HEK293 (cell line): Measurements from ENCODE around the gene ARHGAP42.

Source experiments
- CTCF ChIA-PET: fragments of 350-600 bp; formaldehyde crosslinking; extraction: SDS; loops from one replicate; lab custom pipeline; 2021; ENCODE audit warnings: antibody characterized with exemption; lab: Yijun Ruan, JAX
- POLR2A ChIA-PET: fragments of 300-600 bp; formaldehyde crosslinking; extraction: SDS; loops from one replicate; lab custom pipeline; 2020; ENCODE audit warnings: antibody characterized with exemption, inconsistent platforms; lab: Yijun Ruan, JAX
- H3K27ac ChIP-seq: fragments of 200-500 bp; sonication (Bioruptor generic); 2 replicates; pipeline ENCODE4 v1.5.1; 2014; ENCODE audit warnings: low read depth, low read length, control low read depth, inconsistent platforms; ENCODE audit errors: extremely low read depth
- H3K36me3 ChIP-seq, 2 experiments: fragments of 200-500 bp in 1 of 2; sonication (Bioruptor generic) in 1 of 2; 1 replicate in 1 of 2; 2 replicates in 1 of 2; pipeline ENCODE4 v1.5.1; 2014 to 2017; ENCODE audit warnings: inconsistent platforms in 2 of 2, low read length in 2 of 2; ENCODE audit not compliant: control insufficient read depth in 2 of 2, insufficient read depth in 1 of 2
- H3K4me1 ChIP-seq: fragments of 200-500 bp; sonication (Bioruptor generic); 2 replicates; pipeline ENCODE4 v1.5.1; 2014; ENCODE audit warnings: mild to moderate bottlenecking, low read length, inconsistent platforms; ENCODE audit not compliant: control insufficient read depth, insufficient read depth
- H3K4me3 ChIP-seq: 2 replicates; pipeline ENCODE4 v1.5.1; 2011; ENCODE audit warnings: low read depth, mild to moderate bottlenecking, control low read depth, low read length, moderate library complexity
- H3K9me3 ChIP-seq: fragments of 200-500 bp; sonication (Bioruptor generic); 2 replicates; pipeline ENCODE4 v1.5.1; 2014; ENCODE audit warnings: low read depth, low read length, inconsistent platforms; ENCODE audit not compliant: control insufficient read depth, insufficient read depth
- BCL11B ChIP-seq: fragments of 450-650 bp; formaldehyde crosslinking; IDR thresholded peaks from 2 replicates; pipeline ENCODE4 v1.5.1; 2016; ENCODE audit warnings: low read depth, missing biosample characterization, missing genetic modification characterization
- CTCF ChIP-seq: fragments of 450-650 bp; formaldehyde crosslinking; IDR thresholded peaks from 2 replicates; pipeline ENCODE4 v1.5.1; 2016; ENCODE audit warnings: missing biosample characterization, missing genetic modification characterization
- GLI2 ChIP-seq: fragments of 450-650 bp; formaldehyde crosslinking; IDR thresholded peaks from 2 replicates; pipeline ENCODE4; 2017; ENCODE audit warnings: missing biosample characterization, missing genetic modification characterization, low read depth, borderline replicate concordance
- INSM2 ChIP-seq: fragments of 450-650 bp; formaldehyde crosslinking; IDR thresholded peaks from 2 replicates; pipeline ENCODE4 v1.5.1; 2016; ENCODE audit warnings: missing biosample characterization, missing genetic modification characterization
- OVOL3 ChIP-seq: fragments of 450-650 bp; formaldehyde crosslinking; IDR thresholded peaks from 2 replicates; pipeline ENCODE4 v1.5.1; 2016; ENCODE audit warnings: missing biosample characterization, missing genetic modification characterization
- PATZ1 ChIP-seq: fragments of 450-650 bp; formaldehyde crosslinking; IDR thresholded peaks from 2 replicates; pipeline ENCODE4 v1.5.1; 2016; ENCODE audit warnings: missing biosample characterization, missing genetic modification characterization
- RBAK ChIP-seq: fragments of 450-650 bp; formaldehyde crosslinking; IDR thresholded peaks from 2 replicates; pipeline ENCODE4 v1.5.1; 2016; ENCODE audit warnings: missing biosample characterization, missing genetic modification characterization
- REPIN1 ChIP-seq: fragments of 450-650 bp; formaldehyde crosslinking; IDR thresholded peaks from 2 replicates; pipeline ENCODE4 v1.5.1; 2017; ENCODE audit warnings: missing biosample characterization, missing genetic modification characterization, low read depth
- ZBTB11 ChIP-seq: fragments of 450-650 bp; formaldehyde crosslinking; conservative IDR thresholded peaks from 2 replicates; pipeline ENCODE4 v1.5.1; 2016; ENCODE audit warnings: low read depth, missing biosample characterization, missing genetic modification characterization
- ZBTB6 ChIP-seq: fragments of 450-650 bp; formaldehyde crosslinking; IDR thresholded peaks from 2 replicates; pipeline ENCODE4 v1.5.1; 2017; ENCODE audit warnings: missing biosample characterization, missing genetic modification characterization
- ZNF140 ChIP-seq: fragments of 450-650 bp; formaldehyde crosslinking; IDR thresholded peaks from 2 replicates; pipeline ENCODE4 v1.5.1; 2016; ENCODE audit warnings: missing biosample characterization, missing genetic modification characterization
- ZNF175 ChIP-seq: fragments of 450-650 bp; formaldehyde crosslinking; IDR thresholded peaks from 2 replicates; pipeline ENCODE4 v1.5.1; 2016; ENCODE audit warnings: missing biosample characterization, missing genetic modification characterization
- ZNF433 ChIP-seq: fragments of 450-650 bp; formaldehyde crosslinking; IDR thresholded peaks from 2 replicates; pipeline ENCODE4 v1.5.1; 2016; ENCODE audit warnings: missing biosample characterization, missing genetic modification characterization, low read depth
- ZNF513 ChIP-seq: fragments of 450-650 bp; IDR thresholded peaks from 2 replicates; pipeline ENCODE4 v1.5.1; 2018; ENCODE audit warnings: missing biosample characterization, missing genetic modification characterization
- ZNF514 ChIP-seq: fragments of 450-650 bp; formaldehyde crosslinking; IDR thresholded peaks from 2 replicates; pipeline ENCODE4 v1.5.1; 2016; ENCODE audit warnings: missing biosample characterization, missing genetic modification characterization
- ZNF548 ChIP-seq: fragments of 450-650 bp; formaldehyde crosslinking; IDR thresholded peaks from 2 replicates; pipeline ENCODE4 v1.5.1; 2016; ENCODE audit warnings: missing biosample characterization, missing genetic modification characterization
- ZNF549 ChIP-seq: fragments of 450-650 bp; IDR thresholded peaks from 2 replicates; pipeline ENCODE4 v1.5.1; 2018; ENCODE audit warnings: missing biosample characterization, missing genetic modification characterization, mild to moderate bottlenecking, inconsistent platforms, moderate library complexity
- ZNF585B ChIP-seq: fragments of 450-650 bp; formaldehyde crosslinking; IDR thresholded peaks from 2 replicates; pipeline ENCODE4 v1.5.1; 2016; ENCODE audit warnings: missing biosample characterization, missing genetic modification characterization
- ZNF596 ChIP-seq: fragments of 450-650 bp; IDR thresholded peaks from 2 replicates; pipeline ENCODE4 v1.5.0; 2018; ENCODE audit warnings: missing biosample characterization, mild to moderate bottlenecking, missing genetic modification characterization, moderate library complexity
- ZNF654 ChIP-seq: fragments of 450-650 bp; formaldehyde crosslinking; IDR thresholded peaks from 2 replicates; pipeline ENCODE4 v1.5.1; 2016; ENCODE audit warnings: low read depth, missing biosample characterization, missing genetic modification characterization
- ZNF837 ChIP-seq: fragments of 450-650 bp; formaldehyde crosslinking; IDR thresholded peaks from 2 replicates; pipeline ENCODE4 v1.5.1; 2016; ENCODE audit warnings: missing biosample characterization, missing genetic modification characterization
- ZXDB ChIP-seq: fragments of 450-650 bp; formaldehyde crosslinking; IDR thresholded peaks from 2 replicates; pipeline ENCODE4 v1.5.1; 2016; ENCODE audit warnings: missing biosample characterization, missing genetic modification characterization

Gene ARHGAP42

GRCh38 chr11:101003468-101003867, 316.4 kb downstream of the ARHGAP42 start (continued):
- TF ChIP-seq ZNF837 (tag by site-specific recombination): no peak

- POLR2A ChIA-PET: no interaction called here
- Histone ChIP-seq H3K27ac (no peak overlapping the region), H3K9me3 (no peaks in the 10 kb centered on the region), H3K4me1 (no peaks in the 10 kb centered on the region), H3K4me3 (no peak overlapping the region)
- CTCF ChIA-PET: no interaction called here
- no peak for TF ChIP-seq ZBTB11 (tag by site-specific recombination)
- TF ChIP-seq OVOL3: no peak
- no peak for TF ChIP-seq ZNF513
- no peak for TF ChIP-seq REPIN1 (tag by site-specific recombination)
- TF ChIP-seq INSM2 (tag by site-specific recombination): no peak
- TF ChIP-seq ZNF140 (tag by site-specific recombination): no peak
- TF ChIP-seq RBAK (tag by site-specific recombination): no peak
- TF ChIP-seq ZNF549 (tag by site-specific recombination): no peak
- TF ChIP-seq CTCF (tag by site-specific recombination): no peak
- TF ChIP-seq ZBTB6: no peak
- TF ChIP-seq, all 188 proteins: peak for 0
- no peaks in the 10 kb centered on the region for H3K36me3 ChIP-seq
Observed at GRCh38 chr11:101008961-101009689, 322.0 kb downstream of the ARHGAP42 start.

- H3K4me3 ChIP-seq: no peak overlapping the region
- H3K27ac ChIP-seq: no peak overlapping the region
- no peaks in the 10 kb centered on the region for H3K36me3 ChIP-seq
- ChIA-PET POLR2A (no interaction called here), CTCF (no interaction called here)
- H3K9me3 ChIP-seq: no peaks in the 10 kb centered on the region
- no peaks in the 10 kb centered on the region for H3K4me1 ChIP-seq
- TF ChIP-seq ZNF433 (tag by site-specific recombination): no peak
- TF ChIP-seq ZNF548 (tag by site-specific recombination): no peak
- no peak for TF ChIP-seq ZNF514 (tag by site-specific recombination)
- TF ChIP-seq ZNF585B (tag by site-specific recombination): no peak
- TF ChIP-seq ZNF175 (tag by site-specific recombination): no peak
- no peak for TF ChIP-seq PATZ1 (tag by site-specific recombination)
- no peak for TF ChIP-seq GLI2 (tag by site-specific recombination)
- TF ChIP-seq BCL11B: no peak
- no peak for TF ChIP-seq ZNF596 (tag by site-specific recombination)
- TF ChIP-seq ZNF654 (tag by site-specific recombination): no peak
- no peak for TF ChIP-seq ZXDB (tag by site-specific recombination)
Observed at GRCh38 chr11:101009690-101010055, 322.6 kb downstream of the ARHGAP42 start.
